Spinal cord (tissue), 10 donors: ENCODE measurements around the gene ZCCHC3. TPM values are rescaled to one million over a fixed set of nuclear protein-coding genes. Genes with fewer than 3 reads are reported as not detected.

Experiments
- DNase-seq, 6 donors: peaks; one replicate each; pipeline versions ENCODE4 v3.0.0 to v3.0.0-alpha.2; 2013 to 2015; ENCODE audit warnings: low spot score in 6 of 6, low read depth in 4 of 6
- H3K27ac ChIP-seq: one replicate; pipeline ENCODE4 v1.5.1; 2013; ENCODE audit warnings: low read depth, low read length, control low read depth
- H3K27me3 ChIP-seq: one replicate; pipeline ENCODE4 v1.6.1; 2013; ENCODE audit warnings: low read length; ENCODE audit not compliant: control insufficient read depth, insufficient read depth
- H3K36me3 ChIP-seq: one replicate; pipeline ENCODE4 v1.6.1; 2013; ENCODE audit warnings: low read length; ENCODE audit not compliant: control insufficient read depth, insufficient read depth
- H3K4me1 ChIP-seq: one replicate; pipeline ENCODE4 v1.6.1; 2013; ENCODE audit warnings: low read length; ENCODE audit not compliant: control insufficient read depth, insufficient read depth
- H3K4me3 ChIP-seq: one replicate; pipeline ENCODE4 v1.5.1; 2013; ENCODE audit warnings: low read depth, low read length, control low read depth
- H3K9me3 ChIP-seq: one replicate; pipeline ENCODE4 v1.6.1; 2013; ENCODE audit warnings: low read length; ENCODE audit not compliant: control insufficient read depth, insufficient read depth
- WGBS: methylation state at CpG from one replicate; pipeline ENCODE4 v1.1.5; 2013; ENCODE audit warnings: missing lambda C conversion rate; ENCODE audit not compliant: insufficient coverage; 5-methylcytosine and 5-hydroxymethylcytosine counted together
- polyA plus RNA-seq, 2 donors: library from polyadenylated mRNA; unstranded; fragments of 120-200 nt; gene quantifications; one replicate each; pipeline ENCODE4 v1.2.1, GENCODE V29; 2013; ENCODE audit not compliant: insufficient read length in 2 of 2
- total RNA-seq, 2 donors: library from RNA; depleted of rRNA in 1 of 2; stranded (reverse); fragments of 120-200 nt in 1 of 2; fragments of >200 nt in 1 of 2; gene quantifications; one replicate each; pipeline versions ENCODE4 v1.2.3 to v1.2.4, GENCODE V29; 2013 to 2014
- donor health status: healthy.

The ZCCHC3 gene
- total and polyA plus RNA-seq, 4 donors: 18.8 to 26.6 (median 25.6) TPM

DNA sequence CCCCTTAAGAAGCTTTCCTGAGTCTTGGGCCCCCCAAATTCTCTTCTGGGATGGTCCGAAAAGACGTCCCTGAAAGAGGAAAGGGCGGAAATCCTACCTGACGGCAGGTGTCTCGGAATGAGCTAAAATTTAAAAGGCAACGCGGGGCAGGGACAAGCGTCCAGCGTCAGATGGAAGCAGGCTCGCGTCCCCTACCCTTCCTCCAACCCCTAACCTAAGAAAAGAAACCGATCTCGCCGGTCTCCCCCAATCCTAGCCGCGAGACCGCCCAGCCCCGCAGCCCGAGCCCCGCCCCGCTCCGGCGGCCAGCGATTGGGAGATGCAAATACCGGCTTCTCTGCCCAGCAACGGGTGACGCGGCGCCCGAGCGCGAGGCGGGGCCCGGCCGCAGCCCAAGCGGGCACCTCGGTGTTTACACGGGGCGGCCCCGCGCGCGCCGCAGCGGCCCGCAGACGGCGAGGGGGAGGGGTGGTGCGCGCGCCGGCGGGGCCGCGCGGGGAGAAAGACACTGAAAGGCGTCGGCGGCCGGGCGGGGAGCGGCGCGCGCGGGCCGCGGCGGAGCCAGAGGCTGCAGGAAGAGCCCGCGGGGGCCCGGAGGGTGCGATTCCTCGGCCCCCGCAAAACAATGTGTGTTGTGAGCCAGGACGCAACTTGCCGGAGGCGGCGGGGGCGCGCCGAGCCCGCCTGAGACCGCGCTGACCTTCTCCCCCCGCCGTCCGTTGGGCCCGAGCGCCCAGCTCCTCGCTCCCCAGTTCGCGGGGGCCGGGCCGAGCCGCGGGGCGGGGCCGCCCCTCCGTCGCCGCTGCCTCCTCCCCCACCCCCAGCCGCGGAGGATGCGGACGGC is 27.9 kb downstream of the ZCCHC3 start, which contains the start of gene SOX12:
Gene SOX12, plus strand, starts transcription at position 508 of the 844 bp plus-strand sequence. CDS start 373 bp downstream, outside the sequence.
- H3K27me3 ChIP-seq: no peaks in the 10 kb centered on the region
- no peaks in the 10 kb centered on the region for H3K9me3 ChIP-seq
- WGBS: under 1% methylated on average over 103 of the region's 106 CpGs
- H3K36me3 ChIP-seq: peaks cover 23% of the 10 kb centered on the region
- peak within 1 kb of the TSS; percentile 84 for H3K4me3 ChIP-seq
- peak in 5 of 6 donors; percentile 77 to 98 (median 95) for DNase-seq
- H3K27ac ChIP-seq: peak within 1 kb of the TSS; percentile 97
- peaks cover 48% of the 10 kb centered on the region for H3K4me1 ChIP-seq

DNA sequence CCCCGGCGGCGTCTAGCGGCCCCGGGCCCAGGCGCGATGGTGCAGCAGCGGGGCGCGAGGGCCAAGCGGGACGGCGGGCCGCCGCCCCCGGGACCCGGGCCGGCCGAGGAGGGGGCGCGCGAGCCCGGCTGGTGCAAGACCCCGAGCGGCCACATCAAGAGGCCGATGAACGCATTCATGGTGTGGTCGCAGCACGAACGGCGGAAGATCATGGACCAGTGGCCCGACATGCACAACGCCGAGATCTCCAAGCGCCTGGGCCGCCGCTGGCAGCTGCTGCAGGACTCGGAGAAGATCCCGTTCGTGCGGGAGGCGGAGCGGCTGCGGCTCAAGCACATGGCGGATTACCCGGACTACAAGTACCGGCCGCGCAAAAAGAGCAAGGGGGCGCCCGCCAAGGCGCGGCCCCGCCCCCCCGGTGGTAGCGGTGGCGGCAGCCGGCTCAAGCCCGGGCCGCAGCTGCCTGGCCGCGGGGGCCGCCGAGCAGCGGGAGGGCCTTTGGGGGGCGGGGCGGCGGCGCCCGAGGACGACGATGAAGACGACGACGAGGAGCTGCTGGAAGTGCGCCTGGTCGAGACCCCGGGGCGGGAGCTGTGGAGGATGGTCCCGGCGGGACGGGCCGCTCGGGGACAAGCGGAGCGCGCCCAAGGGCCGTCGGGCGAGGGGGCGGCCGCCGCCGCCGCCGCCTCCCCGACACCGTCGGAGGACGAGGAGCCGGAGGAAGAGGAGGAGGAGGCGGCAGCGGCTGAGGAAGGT is 28.7 kb downstream of the ZCCHC3 start:
- Histone ChIP-seq H3K27ac (peak overlapping the region; percentile 92), H3K4me3 (peak overlapping the region; percentile 84), H3K36me3 (peaks cover 24% of the 10 kb centered on the region), H3K9me3 (no peaks in the 10 kb centered on the region), H3K27me3 (no peaks in the 10 kb centered on the region), H3K4me1 (peaks cover 56% of the 10 kb centered on the region)
- peak in 3 of 6 donors; percentile 45 to 87 (median 86) for DNase-seq
- under 1% methylated on average over 103 of the region's 103 CpGs for WGBS

GRCh38 chr20:326645-327185 is 29.3 kb downstream of the ZCCHC3 start:
- H3K4me3 ChIP-seq: peak overlapping the region; percentile 84
- H3K4me1 ChIP-seq: peaks cover 61% of the 10 kb centered on the region
- peak overlapping the region; percentile 92 for H3K27ac ChIP-seq
- DNase-seq: no peak
- WGBS: under 1% methylated on average over 33 of the region's 38 CpGs
- H3K36me3 ChIP-seq: peaks cover 24% of the 10 kb centered on the region
- no peaks in the 10 kb centered on the region for H3K9me3 ChIP-seq
- no peaks in the 10 kb centered on the region for H3K27me3 ChIP-seq

DNA sequence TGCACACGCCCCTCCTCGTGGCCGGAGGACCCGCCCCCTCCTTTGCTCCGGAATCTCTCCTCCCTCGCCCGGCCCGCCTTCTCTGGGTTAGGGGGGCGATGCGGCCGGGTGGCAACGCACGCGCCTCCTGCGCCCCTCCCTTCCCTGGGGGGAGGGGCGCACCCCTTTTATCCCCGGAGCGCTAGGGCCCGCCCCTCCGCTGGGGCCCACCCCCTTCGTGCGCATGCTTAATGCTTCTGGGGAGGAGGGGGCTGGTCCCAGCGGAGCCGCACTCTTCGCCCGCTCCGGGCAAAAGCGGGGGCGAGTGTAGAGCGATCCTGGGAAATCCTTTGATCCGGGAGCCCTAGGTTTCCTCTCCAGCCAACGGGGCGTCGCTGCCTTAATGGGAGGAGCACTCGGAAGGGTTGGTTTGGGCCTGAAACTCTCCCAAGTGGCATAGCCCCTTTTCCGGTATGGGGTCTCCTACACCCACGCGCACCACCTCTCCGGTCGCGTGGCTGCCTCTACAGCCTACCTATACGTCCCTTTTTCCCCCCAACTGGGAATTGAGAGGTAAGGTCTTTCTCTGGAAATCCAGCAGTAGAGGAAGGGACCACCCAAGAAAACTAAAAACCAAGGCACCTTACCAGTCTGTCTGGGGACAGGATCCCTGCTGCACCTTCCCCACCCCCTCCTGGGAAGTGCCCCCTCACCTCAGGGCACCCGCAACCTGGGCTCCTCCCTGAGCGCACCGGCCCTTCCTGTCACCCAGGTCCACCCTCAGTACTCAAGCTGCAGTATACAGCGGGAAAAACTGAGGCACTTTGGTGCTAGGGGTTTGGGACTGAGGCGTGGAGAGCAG is 30.0 kb downstream of the ZCCHC3 start:
- WGBS: 0% methylated on average over 31 of the region's 47 CpGs

DNA sequence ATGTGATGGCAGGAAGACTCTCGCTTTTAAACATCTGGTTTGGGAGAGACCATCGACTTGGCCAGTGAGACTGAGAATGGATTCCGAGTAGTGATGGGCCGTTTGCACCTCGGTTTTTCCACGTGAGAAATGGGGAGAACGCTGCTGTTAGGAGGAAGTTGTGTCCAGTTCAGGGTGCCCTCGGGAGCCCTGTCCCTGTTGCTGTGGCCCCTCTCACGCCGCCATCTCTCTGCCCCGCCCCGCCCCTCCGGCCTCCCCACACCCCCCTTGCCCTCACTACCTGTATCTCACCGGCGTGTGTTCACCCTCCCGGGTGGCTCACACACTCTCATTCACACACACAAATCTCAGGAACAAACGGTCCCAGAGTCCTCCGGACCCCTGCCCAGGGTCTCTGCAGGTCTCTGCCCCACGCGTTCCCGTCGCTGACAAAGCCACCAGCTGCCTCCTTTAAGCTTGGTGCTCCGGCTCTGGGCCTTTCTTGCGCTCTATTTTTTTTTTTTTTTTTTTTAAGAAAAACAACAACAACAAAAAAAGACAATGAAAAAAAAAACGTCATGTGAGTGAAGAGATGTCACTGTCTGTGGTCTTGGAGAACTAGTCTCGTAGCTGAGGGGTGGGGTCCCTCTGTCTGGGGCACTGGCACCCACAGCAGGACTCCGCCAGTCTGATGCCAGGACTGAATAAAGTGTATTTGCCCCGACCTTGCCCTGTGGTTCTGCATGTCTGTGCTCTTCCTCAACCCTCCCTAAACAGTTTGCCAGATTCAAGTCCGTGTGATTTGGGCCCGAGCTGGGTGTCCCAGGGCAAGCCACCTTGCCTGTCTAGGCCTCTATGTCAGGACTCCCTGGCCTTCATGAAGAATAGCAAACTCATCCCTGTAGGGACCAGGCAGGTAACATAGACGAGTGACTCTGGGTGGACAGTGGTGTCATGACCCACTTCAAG is 30.9 kb downstream of the ZCCHC3 start:
- Histone ChIP-seq H3K27me3 (no peaks in the 10 kb centered on the region), H3K4me3 (peak overlapping the region; percentile 84), H3K36me3 (peaks cover 24% of the 10 kb centered on the region), H3K4me1 (peaks cover 60% of the 10 kb centered on the region), H3K9me3 (no peaks in the 10 kb centered on the region), H3K27ac (peak overlapping the region; percentile 92)
- 14% methylated on average over 26 of the region's 31 CpGs for WGBS
- DNase-seq: peak in 2 of 6 donors; percentile 27 to 29

More for the DNA sequence above, 30.0 kb downstream of the ZCCHC3 start:
- H3K4me3 ChIP-seq: peak overlapping the region; percentile 84
- H3K36me3 ChIP-seq: peaks cover 24% of the 10 kb centered on the region
- H3K27me3 ChIP-seq: no peaks in the 10 kb centered on the region
- peak overlapping the region; percentile 92 for H3K27ac ChIP-seq
- no peaks in the 10 kb centered on the region for H3K9me3 ChIP-seq
- peak; percentile 82 to 98 (median 88) for DNase-seq
- peaks cover 61% of the 10 kb centered on the region for H3K4me1 ChIP-seq

GRCh38 chr20:328975-329695 is 31.8 kb downstream of the ZCCHC3 start:
- no peaks in the 10 kb centered on the region for H3K27me3 ChIP-seq
- peaks cover 29% of the 10 kb centered on the region for H3K36me3 ChIP-seq
- no peak overlapping the region for H3K4me3 ChIP-seq
- peaks cover 52% of the 10 kb centered on the region for H3K4me1 ChIP-seq
- 28% methylated on average over 7 of the region's 7 CpGs for WGBS
- H3K27ac ChIP-seq: no peak overlapping the region
- no peaks in the 10 kb centered on the region for H3K9me3 ChIP-seq
- DNase-seq: peak in 1 of 6 donors; percentile 30

GRCh38 chr20:329851-330232 is 32.5 kb downstream of the ZCCHC3 start:
- Histone ChIP-seq H3K4me3 (no peak overlapping the region), H3K9me3 (no peaks in the 10 kb centered on the region), H3K27me3 (no peaks in the 10 kb centered on the region), H3K36me3 (peaks cover 33% of the 10 kb centered on the region), H3K27ac (peak overlapping the region; percentile 35), H3K4me1 (peaks cover 50% of the 10 kb centered on the region)
- no peak for DNase-seq
- WGBS: 56% methylated on average over 3 of the region's 4 CpGs
